Stimulated activated CD8-positive, alpha-beta memory T cell treated with anti-CD3 and anti-CD28 coated beads, Interleukin-12 subunit alpha, Interleukin-12 subunit beta, amount 100 ng/mL, for 4 hours (primary cell): ENCODE data around the gene KIF19.
"Not testable (repeated sequence)": the region's sequence is repeated elsewhere in the genome, so short reads cannot be mapped to it uniquely, and the experiment has no call there.

Source experiments
- DNase-seq: peaks from one replicate; pipeline ENCODE4 v3.0.0-alpha.2; 2020; ENCODE audit warnings: low read depth

KIF19 gene

DNA sequence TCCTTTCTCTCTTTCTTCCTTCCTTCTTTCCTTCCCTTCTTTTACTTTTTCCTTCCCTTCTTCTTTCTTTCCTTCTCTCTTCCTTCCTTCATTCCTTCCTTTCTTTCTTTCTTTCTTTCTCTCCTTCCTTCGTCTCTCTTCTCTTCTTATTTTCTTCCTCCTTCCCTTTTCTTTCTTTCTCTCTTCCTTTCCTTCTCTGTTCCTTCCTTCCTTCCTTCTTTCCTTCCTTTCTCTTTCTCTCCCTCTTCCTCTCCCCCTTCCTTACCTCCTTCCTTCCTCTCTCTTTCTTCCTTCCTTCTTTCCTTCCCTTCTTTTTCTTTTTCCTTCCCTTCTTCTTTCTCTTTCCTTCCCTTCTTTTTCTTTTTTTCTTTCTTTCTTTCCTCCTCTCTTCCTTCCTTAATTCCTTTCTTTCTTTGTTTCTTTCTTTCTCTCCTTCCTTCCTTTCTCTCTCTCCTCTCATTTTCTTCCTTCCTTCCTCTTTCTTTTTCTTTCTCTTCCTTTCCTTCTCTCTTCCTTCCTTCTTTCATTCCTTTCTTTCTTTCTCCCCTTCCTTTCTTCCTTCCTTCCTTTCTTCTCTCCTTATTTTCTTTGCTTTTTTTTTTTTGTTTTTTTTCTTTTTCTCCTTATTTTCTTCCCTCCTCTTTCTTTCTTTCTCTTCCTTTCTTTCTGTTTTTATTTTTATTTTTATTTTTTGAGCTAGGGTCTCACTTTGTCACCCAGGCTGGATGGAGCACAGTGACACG, 64.1 kb downstream of the KIF19 start:
- no peak for DNase-seq

DNA sequence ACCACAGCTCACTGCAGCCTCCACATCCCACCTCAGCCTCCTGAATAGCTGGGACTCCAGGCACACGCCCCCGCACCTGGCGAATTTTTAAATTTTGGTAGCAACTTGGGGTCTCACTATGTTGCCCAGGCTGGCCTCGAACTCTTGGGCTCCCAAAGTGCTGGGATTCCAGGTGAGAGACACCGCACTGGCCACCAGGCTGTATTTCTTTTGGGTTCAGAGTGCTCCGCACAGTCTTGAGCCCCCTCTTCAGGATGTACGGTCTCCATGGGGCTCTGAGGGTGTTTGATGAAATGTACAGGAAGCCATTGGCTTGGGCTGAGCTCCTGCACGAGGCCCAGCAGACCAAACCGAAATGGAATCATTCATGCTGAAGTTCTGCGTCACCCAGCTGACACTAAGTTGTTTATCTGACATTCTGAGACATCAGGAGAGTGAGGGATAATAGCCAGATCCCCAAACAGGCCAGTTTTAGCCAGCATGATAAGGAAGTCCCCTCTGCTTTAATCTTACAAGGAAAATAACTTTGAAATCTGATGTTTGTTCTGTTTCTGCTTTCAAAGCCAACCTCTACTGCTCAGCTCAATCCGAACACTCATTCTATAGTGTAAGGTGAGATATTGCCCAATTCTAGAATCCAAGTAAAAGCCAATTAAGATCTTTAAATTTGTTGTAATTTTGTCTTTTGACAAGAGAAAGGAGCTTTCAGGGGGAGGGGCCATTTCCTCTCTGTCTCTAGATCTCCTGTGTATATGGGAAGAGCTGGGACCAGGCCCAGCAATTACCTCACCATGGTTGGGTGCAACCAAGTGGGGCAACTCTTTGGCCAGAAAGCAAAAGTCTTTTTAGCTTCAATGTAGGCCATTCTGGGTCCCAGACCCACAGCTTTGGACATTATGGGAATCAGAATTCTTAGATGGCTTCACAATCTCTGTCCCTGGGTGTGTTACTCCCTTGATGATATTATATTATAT, 64.9 kb downstream of the KIF19 start:
- no peak for DNase-seq

DNA sequence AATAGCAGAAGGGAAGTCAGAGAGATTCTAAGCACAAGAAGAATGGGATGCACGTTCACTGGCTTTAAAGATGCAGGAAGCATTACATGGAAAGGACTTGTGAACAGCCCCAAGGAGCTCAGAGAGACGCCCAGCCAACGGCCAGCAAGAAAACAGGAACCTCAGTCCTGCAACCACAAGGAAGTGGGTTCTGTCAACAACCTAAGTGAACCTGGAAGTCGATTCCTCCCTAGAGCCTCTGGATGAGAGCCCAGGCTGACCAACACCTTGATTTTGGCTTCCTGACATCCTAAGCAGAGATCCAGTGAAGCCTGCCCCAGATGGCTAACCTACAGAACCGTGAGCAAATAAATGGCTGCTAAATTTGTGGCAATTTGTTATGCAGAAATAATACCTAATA, 65.7 kb downstream of the KIF19 start:
- no peak for DNase-seq

DNA sequence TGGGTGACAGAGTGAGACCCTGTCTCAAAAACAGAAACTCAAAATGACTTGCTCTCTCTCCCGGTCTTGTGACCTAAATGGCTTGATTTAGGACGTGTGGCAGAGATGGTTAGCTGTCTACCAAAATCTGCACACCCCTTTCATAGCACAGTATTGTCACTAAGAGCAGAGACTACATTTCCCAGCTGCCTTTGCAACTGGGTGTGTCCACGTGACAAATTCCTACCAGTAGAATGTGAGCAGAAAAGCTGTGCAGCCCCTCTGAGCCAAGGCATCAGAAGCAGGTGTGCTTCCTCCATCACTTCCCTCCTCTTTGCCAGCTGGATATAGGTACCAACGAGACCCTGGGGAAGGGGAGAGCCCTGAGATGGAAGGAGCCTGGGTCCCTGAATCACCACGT, 66.8 kb downstream of the KIF19 start:
- no peak for DNase-seq

DNA sequence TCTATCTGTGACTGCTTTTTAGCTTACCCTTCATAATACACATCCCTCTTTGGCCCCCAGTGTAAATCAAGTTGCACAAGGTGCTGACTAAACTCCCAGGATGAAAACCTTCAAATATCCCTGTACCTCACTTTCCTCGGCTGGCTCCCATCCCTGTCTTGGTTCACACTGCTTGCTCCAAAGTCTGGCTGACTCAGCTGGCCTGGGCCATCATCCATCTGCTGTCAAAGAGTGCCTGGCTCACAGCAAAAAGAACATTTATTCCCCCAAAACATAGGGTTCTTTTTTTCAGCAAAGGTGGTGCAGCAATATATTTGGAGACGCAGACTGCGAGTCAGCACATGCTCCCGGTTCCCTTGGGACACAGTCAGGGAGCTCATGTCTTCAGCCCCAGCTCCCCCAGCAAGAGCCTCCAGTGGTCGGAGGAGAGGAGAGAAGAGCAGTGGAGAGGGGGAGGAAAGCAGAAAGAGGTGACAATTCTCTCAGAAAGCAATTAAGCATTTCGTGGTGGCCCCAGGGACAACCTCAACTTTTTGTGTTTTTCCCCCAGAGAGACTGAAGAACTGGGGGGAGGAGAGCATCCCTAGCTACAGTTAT, 67.4 kb downstream of the KIF19 start:
- DNase-seq: no peak

DNA sequence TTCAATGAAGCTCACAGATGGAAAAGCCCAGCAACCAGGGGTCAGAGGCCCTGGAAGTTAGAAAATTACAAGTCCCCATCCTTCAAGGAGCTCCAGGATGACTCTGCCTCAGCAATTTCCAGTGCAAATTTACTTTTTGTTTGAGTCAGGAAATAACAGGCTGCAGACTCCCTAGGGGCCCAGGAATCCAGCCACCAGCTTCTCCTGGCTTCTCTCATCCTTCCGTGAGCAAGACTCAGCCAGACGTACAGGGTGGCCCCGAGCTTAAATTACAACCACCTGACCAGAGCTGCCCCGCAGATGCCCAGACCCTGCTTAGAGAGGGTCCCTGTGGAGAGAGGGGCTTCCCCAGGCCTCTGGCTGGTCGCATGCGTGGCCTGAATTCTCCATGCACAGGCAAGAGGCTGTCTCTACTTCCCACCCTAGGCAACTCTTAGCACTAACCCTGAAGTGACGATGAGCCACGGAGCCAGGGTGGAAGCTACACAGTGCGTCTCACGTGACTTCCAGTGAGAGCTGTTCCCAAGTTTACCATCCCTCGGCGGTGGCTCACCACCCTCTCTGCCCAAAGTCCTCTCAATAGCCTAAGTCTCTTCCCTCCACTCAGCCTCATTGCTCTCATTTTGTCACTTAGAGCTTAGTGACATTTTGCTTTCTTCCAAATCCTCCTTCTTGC, 68.4 kb downstream of the KIF19 start:
- DNase-seq: no peak

DNA sequence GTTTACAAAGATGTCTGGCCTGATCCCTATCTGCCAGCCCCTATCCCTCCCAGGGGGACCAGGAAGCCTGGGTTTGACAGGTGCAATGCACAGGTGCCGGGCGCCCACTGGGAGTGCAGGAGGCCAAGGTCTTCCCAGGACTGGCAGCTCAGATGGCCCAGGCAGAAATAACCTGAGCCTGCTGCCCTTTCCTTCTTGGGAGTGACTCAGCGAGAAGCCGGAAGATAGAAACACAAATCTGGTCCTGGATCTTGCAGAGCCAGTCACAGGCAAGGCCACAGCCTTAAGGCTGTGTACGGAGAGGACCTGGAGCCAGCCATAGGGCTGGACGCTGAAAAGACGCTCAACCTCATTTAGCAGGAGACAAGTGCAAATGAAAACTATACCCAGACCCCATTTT, 69.0 kb downstream of the KIF19 start:
- no peak for DNase-seq

DNA sequence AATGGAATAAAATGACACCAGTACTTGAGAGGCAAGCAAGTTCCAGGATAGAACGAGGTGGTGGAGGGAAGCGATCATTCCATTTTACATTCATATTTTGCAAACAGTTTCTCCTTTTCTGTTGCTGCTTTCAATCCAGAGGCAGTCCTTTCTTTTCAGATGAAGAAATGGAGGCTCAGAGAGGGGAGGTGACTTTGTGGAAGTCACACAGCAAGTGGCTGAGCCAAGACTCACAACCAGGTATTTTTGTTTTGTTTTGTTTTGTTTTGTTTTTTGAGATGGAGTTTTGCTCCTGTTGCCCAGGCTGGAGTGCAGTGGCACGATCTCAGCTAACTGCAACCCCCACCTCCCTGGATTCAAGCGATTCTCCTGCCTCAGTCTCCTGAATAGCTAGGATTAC, 70.5 kb downstream of the KIF19 start:
- no peak for DNase-seq

DNA sequence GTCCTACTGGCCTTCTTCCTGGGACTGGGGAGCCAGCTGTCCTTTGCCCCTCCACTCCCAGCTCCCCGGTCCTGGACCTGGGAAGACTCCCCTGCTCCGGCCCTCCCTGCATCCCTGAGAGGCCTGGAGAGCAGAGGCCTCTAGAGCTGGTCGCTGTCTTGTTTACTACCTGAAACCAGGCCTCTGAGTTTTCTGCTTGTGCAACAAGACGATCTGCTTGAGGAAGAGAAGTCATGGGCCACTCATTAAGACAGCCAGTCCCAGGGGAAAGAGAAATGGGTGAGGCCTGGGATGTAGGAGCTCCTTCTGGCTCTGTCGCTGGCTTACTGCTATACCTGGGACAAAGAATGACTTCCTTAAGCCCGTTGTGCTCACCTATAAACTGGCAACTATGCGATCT, 76.0 kb downstream of the KIF19 start:
- no peak for DNase-seq

DNA sequence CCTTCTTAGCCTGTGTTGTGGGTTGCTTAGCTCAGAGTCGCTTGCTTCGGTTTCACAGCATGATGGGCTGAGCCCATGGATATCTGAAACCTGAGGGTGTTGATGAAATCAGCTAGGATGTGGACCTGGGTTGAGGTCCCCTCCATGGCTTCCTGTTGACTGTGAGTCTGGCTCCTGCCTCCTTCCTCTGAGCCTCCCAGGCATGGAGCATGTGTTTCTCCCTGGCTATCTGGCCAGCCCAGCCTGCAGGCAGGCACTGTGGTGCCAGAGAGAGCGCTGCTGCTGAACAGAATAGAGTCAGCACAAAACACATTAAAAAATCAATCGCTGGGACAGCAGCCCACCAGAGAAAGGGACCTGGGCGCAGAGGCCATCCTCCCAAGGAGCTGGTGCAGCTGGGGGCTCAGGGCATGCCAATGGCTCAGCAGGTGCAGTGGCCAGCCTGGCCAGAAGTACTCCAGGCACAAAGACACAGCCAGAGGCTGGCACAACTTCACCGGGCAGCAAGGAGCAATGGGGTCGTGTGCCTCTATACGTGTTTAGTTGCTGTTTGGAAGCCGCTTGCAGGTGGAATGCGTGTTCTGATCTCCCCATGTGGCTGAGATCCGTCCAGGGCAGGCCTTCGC, 77.6 kb downstream of the KIF19 start:
- DNase-seq: no peak

DNA sequence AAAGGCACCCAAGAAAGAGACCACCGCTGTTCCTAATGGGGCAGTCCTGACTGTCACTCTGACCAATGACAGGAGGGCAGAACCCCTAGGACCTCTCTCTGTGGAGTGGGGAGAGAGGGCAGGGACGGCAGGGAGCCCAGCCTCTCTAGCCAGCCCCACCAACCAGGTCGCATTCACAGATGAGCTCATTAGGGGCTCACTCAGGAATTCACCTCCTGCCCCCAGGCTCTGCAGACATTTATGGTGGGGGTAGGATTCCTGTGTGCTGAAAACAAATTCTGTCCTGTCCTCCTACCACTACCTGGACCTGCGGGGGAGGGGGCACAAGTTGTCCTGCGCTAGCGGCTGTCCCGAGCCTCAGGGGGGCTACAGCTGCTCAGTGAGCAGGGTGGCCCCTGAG, 78.2 kb downstream of the KIF19 start:
- DNase-seq: no peak

DNA sequence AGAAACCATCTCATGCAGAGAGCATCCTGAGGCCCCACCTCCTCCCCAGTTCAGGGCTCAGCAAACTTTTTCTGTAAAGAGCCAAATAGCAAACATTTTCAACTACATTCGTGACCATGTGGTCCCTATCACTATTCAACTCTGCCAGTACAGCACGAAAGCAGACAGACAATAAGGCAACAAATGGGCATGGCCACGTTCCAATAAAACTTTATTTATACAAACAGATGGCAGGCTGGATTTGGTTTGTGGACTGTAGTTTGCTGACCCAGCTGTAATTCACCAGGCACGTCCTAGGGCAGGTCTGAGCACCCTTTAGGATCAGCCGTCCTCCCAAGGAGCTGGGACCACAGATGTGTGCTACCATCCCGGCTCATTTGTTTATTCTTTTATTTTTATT, 78.8 kb downstream of the KIF19 start:
- DNase-seq: no peak

DNA sequence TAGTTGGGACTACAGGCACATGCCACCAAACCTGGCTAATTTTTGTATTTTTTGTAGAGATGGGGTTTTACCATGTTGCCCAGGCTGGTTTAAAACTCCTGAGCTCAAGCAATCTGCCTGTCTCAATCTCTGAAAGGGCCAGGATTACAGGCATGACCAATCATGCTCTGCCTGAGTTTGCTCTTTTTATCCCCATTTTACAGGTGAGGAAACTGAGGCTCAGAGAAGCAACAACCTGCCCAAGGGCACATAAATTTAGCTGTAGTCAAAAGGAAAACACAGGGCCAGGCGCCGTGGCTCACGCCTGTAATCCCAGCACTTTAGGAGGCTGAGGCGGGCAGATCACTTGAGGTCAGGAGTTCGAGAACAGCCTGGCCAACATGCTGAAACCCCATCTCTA, 79.3 kb downstream of the KIF19 start:
- not testable (repeated sequence) for DNase-seq
